MV-4-11 (cell line): ENCODE results near the gene SAP30BP.

ENCODE experiments used
- DNase-seq: peaks from one replicate; lab custom pipeline; 2025; lab: John Stamatoyannopoulos, UW

Gene SAP30BP

DNA sequence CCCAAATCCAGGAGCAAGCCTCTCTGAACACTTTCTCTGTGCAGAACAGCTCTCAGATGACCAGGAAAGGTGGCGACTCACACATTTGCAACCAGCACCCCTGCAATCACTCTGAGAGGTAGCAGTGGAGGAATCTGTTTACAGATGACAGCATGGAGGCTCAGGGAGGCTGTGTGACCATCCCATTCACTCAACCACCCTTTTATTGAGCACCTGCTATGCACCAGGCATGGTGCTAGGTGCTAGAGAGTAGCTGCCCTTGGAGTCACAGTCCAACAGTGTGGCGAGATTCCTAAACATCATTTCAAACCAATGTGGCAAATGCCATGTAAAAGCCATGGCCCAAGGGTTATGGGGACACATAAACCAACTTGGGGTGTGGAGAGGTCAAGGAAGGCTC is 52.6 kb downstream of the SAP30BP start:
- no peak for DNase-seq

DNA sequence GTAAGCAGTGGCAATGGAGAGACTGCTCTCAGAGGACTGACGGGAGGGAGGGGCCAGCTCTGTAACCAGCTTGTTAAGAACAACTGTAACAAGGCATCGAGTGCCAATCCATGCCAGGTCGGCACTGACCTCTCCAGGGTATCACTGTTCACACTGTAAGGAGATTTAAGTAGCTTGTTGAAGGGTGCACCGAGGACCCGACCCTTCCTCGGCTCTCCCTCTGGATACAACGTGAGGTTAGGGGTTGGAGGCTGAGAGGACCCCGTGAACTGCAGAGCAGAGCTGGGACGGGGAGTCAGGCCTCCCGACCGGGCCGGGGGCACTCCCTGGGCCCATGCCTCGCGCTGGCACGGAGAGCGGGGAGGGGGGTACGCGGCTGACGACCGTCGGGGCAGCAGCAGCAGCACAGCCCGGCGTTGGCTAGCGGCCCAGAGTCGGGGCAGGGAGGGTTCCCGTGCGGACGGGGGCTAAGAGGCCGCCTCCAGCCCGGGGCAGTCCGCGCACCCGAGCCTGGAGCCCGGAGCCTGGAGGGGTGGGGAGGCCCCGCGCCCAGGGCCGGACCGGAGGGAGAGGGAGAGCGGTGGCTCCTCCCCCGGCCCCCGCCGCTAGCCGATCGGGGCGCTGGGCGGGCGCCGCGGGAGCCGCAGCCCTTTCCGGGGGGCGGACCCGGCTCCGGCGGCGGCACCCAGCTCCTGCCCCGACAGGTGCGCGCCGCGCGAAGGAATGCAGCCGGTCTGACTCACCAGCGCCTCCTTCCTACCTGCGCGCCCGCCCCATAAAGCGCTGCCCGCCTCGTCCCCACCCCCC is 53.7 kb downstream of the SAP30BP start, which contains the start of gene ITGB4:
Gene ITGB4, plus strand, starts transcription at position 804 of the 807 bp plus-strand sequence. CDS start 3,245 bp downstream, outside the sequence.
- no peak for DNase-seq

DNA sequence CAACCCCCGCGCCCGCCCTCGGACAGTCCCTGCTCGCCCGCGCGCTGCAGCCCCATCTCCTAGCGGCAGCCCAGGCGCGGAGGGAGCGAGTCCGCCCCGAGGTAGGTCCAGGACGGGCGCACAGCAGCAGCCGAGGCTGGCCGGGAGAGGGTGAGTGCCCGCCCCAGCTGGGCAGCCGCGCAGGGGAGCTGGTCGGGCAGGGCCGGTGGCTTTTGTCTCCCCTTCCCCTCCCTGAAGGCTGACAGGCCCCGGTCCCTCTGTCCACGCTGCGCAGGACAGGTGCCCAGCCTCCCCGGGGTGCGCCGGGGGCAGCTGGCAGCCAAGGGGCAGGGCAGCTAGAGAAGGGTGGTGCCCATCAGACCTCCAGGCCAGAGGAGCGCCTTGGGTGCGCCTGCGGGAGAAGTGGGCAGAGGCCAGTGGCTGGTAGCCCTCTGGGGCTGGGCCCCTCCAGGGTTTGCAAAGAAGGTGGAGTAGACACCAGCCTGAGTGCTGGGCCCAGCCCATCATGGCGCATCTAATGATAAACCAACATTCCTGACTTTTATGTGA is 54.4 kb downstream of the SAP30BP start:
- no peak for DNase-seq

DNA sequence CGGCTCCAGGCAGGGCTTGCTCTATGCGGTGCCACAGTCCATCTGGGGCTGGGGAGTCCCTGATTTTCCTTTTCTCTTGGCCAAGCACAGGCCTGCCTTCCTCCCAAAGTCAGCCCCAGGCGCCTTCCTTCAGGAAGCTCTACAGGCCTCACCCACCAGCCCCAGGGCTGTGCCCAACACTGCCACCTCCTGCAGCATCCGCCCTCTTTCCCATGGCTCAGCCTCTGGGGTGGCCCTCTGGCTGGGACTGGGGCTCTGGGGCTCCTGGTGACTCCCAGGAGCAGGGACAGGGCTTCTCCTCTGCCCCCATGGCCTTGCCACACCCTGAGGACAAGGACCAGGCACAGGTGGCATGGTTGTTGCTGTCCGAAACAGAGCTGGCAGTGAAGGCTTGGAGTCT is 54.9 kb downstream of the SAP30BP start:
- no peak for DNase-seq

DNA sequence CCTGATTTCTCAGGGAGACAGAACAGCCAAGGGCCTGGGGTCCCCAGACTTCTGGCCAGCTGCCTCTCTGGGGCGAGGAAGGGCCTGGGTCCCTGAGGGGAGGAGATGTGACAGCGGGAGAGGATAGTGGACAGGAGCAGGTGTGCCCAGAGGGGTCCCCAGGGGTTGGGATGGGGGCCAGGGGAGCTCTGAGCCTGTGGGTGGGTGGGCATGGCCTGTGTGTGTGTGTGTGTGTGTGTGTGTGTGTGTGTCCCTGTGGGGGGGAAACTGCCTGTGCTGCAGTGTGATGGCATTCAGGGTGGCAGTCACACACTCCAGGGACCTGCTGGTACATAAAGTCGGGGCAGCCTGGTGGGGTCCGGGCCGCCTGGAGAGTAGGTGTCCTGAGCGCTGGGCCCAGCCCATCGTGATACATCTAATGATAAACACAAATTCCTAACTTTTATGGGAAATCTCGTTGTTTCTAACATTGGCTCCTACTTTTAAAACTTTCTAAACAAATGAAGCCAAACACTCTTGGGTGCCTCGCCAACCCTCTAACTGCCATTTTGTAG is 55.5 kb downstream of the SAP30BP start:
- DNase-seq = no peak

DNA sequence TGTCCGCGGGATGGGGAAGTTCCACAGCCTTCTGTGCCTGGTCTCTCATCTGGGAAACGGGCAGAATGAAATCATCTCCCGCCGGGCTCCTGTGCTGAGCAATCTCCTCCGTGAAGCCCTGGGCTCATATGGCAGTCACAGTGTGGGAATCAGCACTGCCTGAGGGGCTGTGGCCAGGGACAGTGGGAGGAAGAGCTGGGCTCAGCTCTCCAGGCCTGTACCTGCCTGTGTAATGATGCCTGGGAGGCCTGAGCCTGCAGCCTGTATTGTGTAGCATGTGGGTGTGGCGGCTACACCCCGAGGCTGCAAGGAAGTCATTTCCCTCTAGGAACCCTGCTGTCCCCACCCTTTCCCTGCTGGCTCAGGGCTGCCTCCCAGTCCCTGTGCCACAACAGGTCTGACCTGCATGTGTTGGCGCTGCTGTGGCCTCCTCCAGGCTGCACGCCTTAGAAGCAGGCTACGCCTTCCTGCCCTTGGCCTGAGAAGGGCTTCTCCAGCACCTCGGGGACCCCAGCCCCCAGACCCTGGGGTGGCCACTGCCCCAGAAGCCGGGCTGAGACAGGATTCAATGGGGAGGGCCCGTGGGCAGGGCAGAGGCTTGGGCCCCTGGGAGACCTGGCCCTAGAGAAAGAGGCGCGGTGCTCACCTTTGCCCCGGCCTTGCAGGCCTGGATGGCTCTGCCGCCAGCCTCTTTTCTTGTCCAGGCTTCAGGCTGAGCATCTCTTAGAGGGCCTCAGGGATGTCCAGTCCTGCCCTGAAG is 56.2 kb downstream of the SAP30BP start:
- no peak for DNase-seq

DNA sequence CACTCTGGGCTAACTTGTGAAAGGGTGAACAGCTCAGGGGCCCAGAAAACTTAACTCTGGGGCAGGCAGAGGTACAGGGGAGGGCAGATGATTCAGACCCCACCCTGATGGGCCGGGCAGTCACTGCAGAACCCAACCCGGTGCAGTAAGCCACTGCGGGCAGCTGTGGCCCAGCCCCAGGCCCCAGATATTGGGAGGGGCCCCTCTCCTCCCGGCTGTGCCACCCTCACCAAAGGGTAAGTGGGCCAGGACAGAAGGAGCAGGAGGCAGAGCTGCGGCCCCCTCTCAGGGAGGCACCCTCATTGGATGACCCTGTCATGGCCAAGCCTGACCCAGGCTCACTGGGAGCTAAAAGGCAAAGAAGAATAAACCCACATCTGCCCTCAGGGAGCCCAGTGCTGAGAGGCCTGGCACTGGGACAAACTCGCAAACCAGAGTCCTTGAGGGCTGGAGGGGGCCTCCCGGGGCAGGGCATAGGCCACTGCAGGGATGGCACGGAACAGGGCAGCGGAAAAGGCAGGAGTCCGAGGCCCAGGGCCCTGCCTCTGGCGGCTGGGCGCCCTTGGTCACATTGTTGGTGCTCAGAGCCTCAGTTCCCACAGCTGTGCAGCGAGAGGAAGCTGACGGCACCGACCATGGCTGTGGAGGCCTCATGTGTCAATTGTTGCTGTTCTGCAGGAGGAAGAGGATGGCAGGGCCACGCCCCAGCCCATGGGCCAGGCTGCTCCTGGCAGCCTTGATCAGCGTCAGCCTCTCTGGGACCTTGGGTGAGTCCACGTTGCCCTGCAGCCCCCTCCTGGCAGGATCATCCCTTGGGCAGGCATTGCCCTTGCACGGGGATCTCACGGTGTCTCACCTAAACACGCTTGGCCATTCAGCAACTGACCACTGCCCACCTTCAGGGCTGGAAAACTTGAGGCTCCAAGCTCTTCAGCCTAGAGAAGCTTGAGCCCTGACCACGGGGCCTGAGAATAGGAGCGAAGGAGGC is 57.2 kb downstream of the SAP30BP start:
- peak; percentile 6 for DNase-seq

DNA sequence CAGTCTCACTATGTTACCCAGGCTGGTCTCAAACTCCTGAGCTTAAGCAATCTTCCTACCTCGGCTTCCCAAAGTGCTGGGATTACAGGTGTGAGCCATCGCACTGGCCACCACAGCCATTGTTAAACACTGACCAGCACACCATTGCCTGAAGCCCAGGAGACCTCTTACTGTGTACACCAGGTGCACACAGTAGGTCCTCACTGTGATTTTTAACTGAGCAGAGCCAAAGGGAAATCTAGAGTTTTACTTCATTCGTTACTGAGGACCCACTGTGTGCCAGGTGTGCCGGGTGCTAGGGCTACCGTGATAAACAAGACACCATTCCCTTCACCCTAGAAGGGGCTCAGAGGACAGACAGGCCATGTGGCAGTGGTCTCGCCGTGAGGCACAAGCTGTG is 58.4 kb downstream of the SAP30BP start:
- DNase-seq = no peak

DNA sequence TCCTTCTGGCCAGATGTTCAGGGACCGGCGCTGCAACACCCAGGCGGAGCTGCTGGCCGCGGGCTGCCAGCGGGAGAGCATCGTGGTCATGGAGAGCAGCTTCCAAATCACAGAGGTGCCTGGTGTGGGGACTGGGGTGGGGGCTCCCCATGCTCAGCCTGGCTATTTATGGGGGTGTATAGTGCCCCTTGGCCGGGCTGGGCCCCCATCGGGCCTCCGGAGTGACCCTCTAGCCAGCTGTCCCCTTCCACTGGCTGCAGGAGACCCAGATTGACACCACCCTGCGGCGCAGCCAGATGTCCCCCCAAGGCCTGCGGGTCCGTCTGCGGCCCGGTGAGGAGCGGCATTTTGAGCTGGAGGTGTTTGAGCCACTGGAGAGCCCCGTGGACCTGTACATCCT is 60.3 kb downstream of the SAP30BP start:
- DNase-seq = no peak

DNA sequence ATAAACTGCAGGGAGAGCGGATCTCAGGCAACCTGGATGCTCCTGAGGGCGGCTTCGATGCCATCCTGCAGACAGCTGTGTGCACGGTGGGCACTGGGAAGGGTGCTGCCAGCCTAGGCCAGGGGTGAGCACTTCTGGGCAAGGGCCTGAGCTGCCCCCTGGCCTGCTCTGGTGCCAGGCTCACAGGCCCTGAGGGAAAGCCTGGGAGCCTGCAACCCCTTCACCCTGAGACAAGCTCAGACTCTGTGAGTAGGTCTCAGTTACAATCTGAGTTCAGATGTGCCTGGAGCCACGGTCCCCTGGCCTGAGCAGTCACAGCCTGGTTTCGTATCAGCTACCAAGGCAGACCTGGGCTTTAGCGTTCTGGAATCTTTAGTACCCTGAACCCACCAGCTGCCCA is 62.2 kb downstream of the SAP30BP start:
- DNase-seq = no peak

DNA sequence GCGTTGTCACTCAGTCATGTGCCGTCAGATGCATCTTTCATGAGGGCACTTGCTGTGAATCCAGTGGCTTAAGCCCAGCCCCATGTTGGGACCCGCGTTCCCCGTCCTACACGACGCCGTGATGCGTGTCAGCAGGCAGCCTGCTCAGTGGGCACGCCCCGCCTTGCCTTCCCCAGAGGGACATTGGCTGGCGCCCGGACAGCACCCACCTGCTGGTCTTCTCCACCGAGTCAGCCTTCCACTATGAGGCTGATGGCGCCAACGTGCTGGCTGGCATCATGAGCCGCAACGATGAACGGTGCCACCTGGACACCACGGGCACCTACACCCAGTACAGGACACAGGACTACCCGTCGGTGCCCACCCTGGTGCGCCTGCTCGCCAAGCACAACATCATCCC is 62.9 kb downstream of the SAP30BP start:
- no peak for DNase-seq

DNA sequence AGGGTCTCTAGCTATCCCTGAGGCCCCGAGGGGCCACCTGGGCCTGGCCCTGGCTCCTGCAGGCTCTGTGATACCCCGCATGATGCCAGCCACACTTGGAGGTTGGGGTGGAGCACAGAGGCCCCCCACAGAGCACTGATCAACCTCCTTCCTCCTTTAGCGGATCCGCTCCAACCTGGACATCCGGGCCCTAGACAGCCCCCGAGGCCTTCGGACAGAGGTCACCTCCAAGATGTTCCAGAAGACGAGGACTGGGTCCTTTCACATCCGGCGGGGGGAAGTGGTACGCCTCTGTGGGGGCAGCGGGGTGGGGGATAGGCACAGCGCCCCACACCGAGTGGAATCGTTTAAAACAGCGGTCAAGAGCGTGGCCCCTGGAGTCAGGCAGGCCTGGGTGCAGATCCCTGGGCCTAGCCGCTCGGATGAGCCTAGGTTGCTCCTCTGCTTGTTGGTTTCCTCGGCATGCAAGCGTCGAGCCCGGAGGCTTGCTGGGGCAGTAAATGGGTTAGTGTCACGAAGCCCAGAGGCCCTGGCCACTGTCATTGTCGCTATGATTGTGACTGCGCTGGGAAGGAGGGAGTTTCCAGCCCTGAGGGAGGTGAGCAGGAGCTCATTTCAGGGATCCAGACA is 64.1 kb downstream of the SAP30BP start:
- DNase-seq = no peak

DNA sequence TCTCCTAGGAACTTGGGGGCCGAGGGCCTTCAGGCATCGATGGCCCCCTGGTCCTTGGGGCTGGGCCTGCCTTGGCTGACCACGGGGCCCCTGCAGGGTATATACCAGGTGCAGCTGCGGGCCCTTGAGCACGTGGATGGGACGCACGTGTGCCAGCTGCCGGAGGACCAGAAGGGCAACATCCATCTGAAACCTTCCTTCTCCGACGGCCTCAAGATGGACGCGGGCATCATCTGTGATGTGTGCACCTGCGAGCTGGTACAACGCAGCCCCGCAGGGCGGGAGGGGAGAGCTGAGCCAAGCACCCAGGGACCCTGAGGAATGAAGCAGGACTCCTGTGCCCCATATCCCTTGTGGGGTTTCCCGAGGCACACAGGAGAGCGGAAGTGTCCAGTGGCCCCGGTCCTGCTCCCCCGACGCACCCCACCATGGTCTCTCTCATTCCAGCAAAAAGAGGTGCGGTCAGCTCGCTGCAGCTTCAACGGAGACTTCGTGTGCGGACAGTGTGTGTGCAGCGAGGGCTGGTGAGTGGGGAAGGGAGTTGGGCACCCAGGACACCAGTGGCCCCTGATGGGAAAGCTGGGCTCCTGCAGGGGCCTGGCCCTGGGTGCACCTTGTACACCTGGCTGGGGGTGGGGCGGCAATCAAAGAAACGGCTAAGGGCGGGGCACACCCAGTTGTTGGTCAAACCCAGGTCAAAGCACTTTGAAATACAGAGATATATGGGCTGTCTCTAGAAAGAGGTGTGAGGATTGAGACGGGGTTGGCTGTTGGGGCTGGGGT is 64.8 kb downstream of the SAP30BP start:
- no peak for DNase-seq

DNA sequence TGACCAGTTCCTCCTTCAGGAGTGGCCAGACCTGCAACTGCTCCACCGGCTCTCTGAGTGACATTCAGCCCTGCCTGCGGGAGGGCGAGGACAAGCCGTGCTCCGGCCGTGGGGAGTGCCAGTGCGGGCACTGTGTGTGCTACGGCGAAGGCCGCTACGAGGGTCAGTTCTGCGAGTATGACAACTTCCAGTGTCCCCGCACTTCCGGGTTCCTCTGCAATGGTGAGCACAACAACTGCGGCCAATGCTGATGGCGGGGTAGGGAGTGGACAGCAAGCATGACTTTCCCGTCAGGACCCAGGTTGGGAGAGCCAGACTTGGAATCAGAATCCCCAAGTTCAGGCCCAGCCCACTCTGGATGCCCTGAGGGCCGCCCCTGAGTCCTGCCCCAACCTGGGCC is 66.3 kb downstream of the SAP30BP start:
- no peak for DNase-seq

DNA sequence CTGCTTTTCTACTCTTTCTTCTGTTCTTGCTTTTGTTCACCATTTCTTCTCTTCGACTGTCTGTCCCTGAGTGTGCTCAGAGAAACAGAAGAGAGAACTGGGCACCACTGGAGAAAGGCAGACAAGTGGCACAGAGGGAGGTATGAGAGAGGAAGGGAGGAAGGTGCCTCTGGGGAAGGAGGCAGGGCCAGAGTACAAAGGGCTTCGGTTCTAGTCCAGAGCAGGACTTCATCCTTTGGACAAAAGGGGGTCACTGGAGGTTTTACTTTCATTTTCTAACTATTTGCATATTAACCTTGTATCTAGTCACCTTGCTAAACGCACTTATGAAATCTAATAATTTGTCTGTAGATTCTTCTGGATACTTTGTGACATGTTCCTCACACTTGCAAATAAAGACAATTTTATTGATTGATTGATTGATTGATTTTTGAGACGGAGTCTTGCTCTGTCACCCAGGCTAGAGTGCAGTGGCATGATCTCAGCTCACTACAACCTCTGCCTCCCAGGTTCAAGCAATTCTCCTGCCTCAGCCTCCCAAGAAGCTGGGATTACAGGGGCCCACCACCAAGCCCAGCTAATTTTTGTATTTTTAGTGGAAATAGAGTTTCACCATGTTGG is 67.6 kb downstream of the SAP30BP start:
- DNase-seq = no peak

DNA sequence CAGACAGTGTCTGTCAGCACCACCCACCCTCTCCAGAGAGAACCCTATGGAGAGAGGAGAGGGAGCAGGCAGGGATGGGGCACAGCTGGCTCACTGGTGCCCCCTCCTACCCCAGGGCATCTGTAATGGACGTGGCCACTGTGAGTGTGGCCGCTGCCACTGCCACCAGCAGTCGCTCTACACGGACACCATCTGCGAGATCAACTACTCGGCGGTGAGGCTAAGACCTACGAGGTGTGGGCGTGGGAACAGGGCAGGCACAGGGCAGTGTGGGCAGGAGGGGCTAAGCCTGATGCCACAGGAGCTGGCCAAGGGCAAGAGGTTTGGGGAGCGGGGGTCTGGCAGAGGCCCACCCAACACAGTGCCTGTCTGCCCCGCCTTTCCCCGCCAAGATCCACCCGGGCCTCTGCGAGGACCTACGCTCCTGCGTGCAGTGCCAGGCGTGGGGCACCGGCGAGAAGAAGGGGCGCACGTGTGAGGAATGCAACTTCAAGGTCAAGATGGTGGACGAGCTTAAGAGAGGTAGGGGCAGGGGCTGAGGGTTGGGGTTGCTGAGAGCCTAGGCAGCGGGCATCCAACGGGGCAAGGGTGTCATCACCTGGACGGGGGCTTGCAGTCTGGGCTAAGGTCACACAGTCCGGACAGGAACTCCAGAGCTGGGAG is 69.2 kb downstream of the SAP30BP start:
- no peak for DNase-seq

DNA sequence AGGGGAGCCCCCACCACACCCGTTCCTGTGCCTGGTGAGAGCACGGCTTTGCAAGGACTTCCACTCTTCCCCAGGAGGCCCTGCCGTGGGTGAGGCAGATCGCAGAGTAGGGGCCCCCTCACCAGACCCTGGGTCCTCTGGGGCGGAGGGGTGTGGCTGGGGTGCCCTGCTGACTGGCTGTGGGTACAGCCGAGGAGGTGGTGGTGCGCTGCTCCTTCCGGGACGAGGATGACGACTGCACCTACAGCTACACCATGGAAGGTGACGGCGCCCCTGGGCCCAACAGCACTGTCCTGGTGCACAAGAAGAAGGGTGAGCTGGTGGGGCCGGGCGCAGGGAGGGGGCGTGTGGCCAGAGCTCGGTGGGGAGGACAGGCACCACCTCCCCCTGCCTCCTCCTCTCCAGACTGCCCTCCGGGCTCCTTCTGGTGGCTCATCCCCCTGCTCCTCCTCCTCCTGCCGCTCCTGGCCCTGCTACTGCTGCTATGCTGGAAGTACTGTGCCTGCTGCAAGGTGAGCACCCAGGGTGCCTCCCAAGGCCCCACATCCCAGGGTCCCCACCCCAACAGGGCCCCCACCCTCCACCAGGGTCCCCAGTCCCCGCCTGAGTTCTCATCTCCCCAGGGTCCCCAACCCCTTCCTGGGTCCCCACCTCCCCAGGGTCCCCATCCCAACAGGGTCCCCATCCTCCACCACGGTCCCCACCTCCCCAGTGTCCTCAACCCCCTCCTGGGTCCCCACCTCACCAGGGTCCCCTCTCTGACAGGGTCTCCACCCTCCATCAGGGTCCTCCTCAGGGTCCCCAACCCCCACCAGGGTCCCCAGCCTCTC is 70.2 kb downstream of the SAP30BP start:
- DNase-seq = no peak

DNA sequence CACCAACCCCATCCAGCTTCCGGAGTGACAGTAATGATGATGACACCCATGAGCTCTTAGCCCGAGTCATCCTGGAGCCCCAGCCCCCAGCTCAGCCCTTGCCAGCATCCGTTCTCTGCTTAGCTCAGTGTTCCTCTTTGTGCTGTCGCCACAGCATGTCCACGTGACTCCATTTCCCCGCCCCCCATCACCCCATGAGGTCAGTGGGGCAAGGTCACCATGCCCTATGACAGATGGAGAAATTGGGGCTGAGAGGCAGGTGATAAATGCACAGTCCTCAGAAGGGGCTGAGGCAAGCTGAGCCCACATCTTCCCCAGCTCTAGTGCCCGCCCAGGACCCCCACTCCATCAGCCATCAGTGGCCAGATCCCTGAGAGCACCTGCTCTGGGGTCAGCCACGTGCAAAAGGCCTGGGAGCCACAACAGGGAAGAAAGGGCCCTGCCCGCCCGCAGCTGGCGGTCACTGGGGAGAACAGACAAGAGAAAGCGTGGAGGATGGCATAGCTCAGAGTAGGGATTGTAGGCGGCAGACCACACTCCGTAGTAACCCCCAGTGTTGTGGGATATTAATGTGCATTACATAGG is 71.2 kb downstream of the SAP30BP start:
- DNase-seq = peak; percentile 90
